GM21619 (cell line): ENCODE data around the gene ACTG1.

Source experiments
- ATAC-seq: cut with Tn5 transposase; IDR thresholded peaks from one replicate; pipeline ENCODE4 v1.9.1; 2021; ENCODE audit not compliant: unreplicated experiment

The ACTG1 gene

GRCh38 chr17:81499601-81499970 lies 13.0 kb downstream of the ACTG1 start:
- ATAC-seq, result no peak

GRCh38 chr17:81498953-81499600 lies 13.5 kb downstream of the ACTG1 start:
- ATAC-seq, result no peak

- ATAC-seq, result no peak
Measured at GRCh38 chr17:81494626-81495377, 17.8 kb downstream of the ACTG1 start.

- no peak for ATAC-seq
Measured at GRCh38 chr17:81493198-81494038, 19.2 kb downstream of the ACTG1 start.

- no peak for ATAC-seq
Measured at GRCh38 chr17:81492706-81493105, 19.9 kb downstream of the ACTG1 start.

- no peak for ATAC-seq
Measured at GRCh38 chr17:81492202-81492601, 20.4 kb downstream of the ACTG1 start.

- no peak for ATAC-seq
Measured at GRCh38 chr17:81491761-81492160, 20.8 kb downstream of the ACTG1 start.

GRCh38 chr17:81491181-81491581 lies 21.4 kb downstream of the ACTG1 start:
- no peak for ATAC-seq

GRCh38 chr17:81489998-81490992 lies 22.3 kb downstream of the ACTG1 start:
- no peak for ATAC-seq

GRCh38 chr17:81489012-81489997 lies 23.3 kb downstream of the ACTG1 start:
- no peak for ATAC-seq

GRCh38 chr17:81488276-81488860 lies 24.2 kb downstream of the ACTG1 start:
- ATAC-seq, result no peak

GRCh38 chr17:81487487-81488275 lies 24.9 kb downstream of the ACTG1 start:
- no peak for ATAC-seq

GRCh38 chr17:81487089-81487486 lies 25.5 kb downstream of the ACTG1 start:
- no peak for ATAC-seq

GRCh38 chr17:81486199-81486810 lies 26.3 kb downstream of the ACTG1 start:
- ATAC-seq, result no peak

GRCh38 chr17:81484195-81484979 lies 28.2 kb downstream of the ACTG1 start:
- peak; percentile 63 for ATAC-seq

GRCh38 chr17:81483862-81484194 lies 28.8 kb downstream of the ACTG1 start:
- no peak for ATAC-seq
